H1 (cell line): ENCODE results near the gene R3HDM2. TPM values are rescaled to one million over a fixed set of nuclear protein-coding genes. Genes with fewer than 3 reads are reported as not detected.

ENCODE experiments used
- EP300 ChIP-seq, 2 experiments: IDR thresholded peaks; 1 replicate in 1 of 2; 2 replicates in 1 of 2; pipeline ENCODE4 v1.6.1; 2011 to 2012; ENCODE audit warnings: low read depth in 2 of 2, low read length in 2 of 2, mild to moderate bottlenecking in 2 of 2, borderline replicate concordance in 1 of 2, inconsistent platforms in 1 of 2, moderate library complexity in 1 of 2
- RBBP5 ChIP-seq: IDR thresholded peaks from 2 replicates; pipeline ENCODE4 v1.7.1; 2012; ENCODE audit warnings: low read depth, mild to moderate bottlenecking, inconsistent platforms, low read length, moderate library complexity, borderline replicate concordance
- SP4 ChIP-seq: IDR thresholded peaks from 2 replicates; pipeline ENCODE4 v1.6.1; 2012; ENCODE audit warnings: low read length, inconsistent platforms
- polyA plus RNA-seq, 7 experiments: library from polyadenylated mRNA; depleted of rRNA in 3 of 7; stranded (reverse) in 5 of 7; unstranded in 2 of 7; fragments of >200 nt in 5 of 7; fragments of 200-250 nt in 2 of 7; gene quantifications; 1 replicate in 5 of 7; 2 replicates in 1 of 7; 4 replicates in 1 of 7; pipeline versions ENCODE4 v1.2.1 to v1.2.3, GENCODE V29; 2011 to 2013; ENCODE audit warnings: missing spikeins in 2 of 7, mixed read lengths in 2 of 7
- total RNA-seq: library from RNA; stranded (reverse); fragmentation: NEBNext Ultra II Directional; extraction: Animal tissue kit (Norgen Biotek cat#: 25700); gene quantifications from 2 replicates; pipeline ENCODE4 v1.2.1, GENCODE V29; 2021
- TF ChIP-seq, protein P1 (sequence below): fragments of 300-600 bp; sonication (generic); IDR thresholded peaks from 2 replicates; pipeline ENCODE4 v1.7.1; 2012; ENCODE audit warnings: low read length, moderate library complexity, mild to moderate bottlenecking, inconsistent platforms; ENCODE audit not compliant: insufficient replicate concordance
- TF ChIP-seq, protein P2 (sequence below): IDR thresholded peaks from 2 replicates; pipeline ENCODE4 v1.6.1; 2012; ENCODE audit warnings: inconsistent platforms

The R3HDM2 gene
- total and polyA plus RNA-seq, 2 of the 8 experiments (the other 6 are each of a cell fraction or from before 2014, with no cell fraction given) = 25.6 to 27.0 TPM

DNA sequence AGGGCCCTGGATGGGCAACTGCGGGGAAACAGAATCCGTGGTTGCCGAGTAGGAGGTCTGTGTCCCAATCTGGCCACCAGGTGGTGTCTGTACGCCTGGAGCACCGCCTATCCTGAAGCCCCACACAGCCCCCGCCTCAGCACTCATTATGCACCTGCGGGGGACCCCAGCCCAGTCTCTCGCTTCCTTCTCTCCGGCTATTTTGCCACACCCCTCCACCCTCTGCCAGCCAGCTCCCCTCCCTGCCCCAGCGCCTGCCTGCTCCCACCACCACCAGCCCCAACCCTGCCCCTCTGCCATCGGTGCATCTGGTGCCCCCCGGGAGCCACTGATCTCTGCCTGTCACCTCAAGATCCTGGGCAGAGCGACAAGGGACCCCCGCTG lies 216.5 kb downstream of the R3HDM2 start (continued):
- TF ChIP-seq, protein P1, sequence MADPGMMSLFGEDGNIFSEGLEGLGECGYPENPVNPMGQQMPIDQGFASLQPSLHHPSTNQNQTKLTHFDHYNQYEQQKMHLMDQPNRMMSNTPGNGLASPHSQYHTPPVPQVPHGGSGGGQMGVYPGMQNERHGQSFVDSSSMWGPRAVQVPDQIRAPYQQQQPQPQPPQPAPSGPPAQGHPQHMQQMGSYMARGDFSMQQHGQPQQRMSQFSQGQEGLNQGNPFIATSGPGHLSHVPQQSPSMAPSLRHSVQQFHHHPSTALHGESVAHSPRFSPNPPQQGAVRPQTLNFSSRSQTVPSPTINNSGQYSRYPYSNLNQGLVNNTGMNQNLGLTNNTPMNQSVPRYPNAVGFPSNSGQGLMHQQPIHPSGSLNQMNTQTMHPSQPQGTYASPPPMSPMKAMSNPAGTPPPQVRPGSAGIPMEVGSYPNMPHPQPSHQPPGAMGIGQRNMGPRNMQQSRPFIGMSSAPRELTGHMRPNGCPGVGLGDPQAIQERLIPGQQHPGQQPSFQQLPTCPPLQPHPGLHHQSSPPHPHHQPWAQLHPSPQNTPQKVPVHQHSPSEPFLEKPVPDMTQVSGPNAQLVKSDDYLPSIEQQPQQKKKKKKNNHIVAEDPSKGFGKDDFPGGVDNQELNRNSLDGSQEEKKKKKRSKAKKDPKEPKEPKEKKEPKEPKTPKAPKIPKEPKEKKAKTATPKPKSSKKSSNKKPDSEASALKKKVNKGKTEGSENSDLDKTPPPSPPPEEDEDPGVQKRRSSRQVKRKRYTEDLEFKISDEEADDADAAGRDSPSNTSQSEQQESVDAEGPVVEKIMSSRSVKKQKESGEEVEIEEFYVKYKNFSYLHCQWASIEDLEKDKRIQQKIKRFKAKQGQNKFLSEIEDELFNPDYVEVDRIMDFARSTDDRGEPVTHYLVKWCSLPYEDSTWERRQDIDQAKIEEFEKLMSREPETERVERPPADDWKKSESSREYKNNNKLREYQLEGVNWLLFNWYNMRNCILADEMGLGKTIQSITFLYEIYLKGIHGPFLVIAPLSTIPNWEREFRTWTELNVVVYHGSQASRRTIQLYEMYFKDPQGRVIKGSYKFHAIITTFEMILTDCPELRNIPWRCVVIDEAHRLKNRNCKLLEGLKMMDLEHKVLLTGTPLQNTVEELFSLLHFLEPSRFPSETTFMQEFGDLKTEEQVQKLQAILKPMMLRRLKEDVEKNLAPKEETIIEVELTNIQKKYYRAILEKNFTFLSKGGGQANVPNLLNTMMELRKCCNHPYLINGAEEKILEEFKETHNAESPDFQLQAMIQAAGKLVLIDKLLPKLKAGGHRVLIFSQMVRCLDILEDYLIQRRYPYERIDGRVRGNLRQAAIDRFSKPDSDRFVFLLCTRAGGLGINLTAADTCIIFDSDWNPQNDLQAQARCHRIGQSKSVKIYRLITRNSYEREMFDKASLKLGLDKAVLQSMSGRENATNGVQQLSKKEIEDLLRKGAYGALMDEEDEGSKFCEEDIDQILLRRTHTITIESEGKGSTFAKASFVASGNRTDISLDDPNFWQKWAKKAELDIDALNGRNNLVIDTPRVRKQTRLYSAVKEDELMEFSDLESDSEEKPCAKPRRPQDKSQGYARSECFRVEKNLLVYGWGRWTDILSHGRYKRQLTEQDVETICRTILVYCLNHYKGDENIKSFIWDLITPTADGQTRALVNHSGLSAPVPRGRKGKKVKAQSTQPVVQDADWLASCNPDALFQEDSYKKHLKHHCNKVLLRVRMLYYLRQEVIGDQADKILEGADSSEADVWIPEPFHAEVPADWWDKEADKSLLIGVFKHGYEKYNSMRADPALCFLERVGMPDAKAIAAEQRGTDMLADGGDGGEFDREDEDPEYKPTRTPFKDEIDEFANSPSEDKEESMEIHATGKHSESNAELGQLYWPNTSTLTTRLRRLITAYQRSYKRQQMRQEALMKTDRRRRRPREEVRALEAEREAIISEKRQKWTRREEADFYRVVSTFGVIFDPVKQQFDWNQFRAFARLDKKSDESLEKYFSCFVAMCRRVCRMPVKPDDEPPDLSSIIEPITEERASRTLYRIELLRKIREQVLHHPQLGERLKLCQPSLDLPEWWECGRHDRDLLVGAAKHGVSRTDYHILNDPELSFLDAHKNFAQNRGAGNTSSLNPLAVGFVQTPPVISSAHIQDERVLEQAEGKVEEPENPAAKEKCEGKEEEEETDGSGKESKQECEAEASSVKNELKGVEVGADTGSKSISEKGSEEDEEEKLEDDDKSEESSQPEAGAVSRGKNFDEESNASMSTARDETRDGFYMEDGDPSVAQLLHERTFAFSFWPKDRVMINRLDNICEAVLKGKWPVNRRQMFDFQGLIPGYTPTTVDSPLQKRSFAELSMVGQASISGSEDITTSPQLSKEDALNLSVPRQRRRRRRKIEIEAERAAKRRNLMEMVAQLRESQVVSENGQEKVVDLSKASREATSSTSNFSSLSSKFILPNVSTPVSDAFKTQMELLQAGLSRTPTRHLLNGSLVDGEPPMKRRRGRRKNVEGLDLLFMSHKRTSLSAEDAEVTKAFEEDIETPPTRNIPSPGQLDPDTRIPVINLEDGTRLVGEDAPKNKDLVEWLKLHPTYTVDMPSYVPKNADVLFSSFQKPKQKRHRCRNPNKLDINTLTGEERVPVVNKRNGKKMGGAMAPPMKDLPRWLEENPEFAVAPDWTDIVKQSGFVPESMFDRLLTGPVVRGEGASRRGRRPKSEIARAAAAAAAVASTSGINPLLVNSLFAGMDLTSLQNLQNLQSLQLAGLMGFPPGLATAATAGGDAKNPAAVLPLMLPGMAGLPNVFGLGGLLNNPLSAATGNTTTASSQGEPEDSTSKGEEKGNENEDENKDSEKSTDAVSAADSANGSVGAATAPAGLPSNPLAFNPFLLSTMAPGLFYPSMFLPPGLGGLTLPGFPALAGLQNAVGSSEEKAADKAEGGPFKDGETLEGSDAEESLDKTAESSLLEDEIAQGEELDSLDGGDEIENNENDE = no peak
- TF ChIP-seq RBBP5 (no peak), EP300 (IDR thresholded peaks at IDR 0.05; ENCODE audit: borderline replicate concordance in 1 of 2, low read depth in 2 of 2, low read length in 2 of 2) (no peak; a peak in 1 of 3 replicates), SP4 (no peak; the same call in 1 of the 2 replicates)
- TF ChIP-seq, protein P2, sequence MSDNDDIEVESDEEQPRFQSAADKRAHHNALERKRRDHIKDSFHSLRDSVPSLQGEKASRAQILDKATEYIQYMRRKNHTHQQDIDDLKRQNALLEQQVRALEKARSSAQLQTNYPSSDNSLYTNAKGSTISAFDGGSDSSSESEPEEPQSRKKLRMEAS = no peak
